PC-3 (cell line): Measurements from ENCODE around the gene SCCPDH. TPM values are rescaled to one million over a fixed set of nuclear protein-coding genes. Genes with fewer than 3 reads are reported as not detected.

Experiments
- ATAC-seq: fragments of 200-7000 bp; cut with Tn5 transposase; 2 replicates; pipeline ENCODE4 v1.9.1; 2020; ENCODE audit warnings: mild to moderate bottlenecking, moderate library complexity
- BruUV-seq: library from RNA; stranded (reverse); fragments of 400-500 nt; replicated peaks from 2 replicates; lab custom pipeline; 2021; lab: Mats Ljungman, UMichigan
- CTCF ChIA-PET: fragments of 300-600 bp; sonication (Branson Sonifier 250); formaldehyde crosslinking; loops from one replicate; lab custom pipeline; 2022; ENCODE audit warnings: antibody characterized with exemption; lab: Charles Lee
- POLR2A ChIA-PET: fragments of 300-600 bp; sonication (Branson Sonifier 250); formaldehyde crosslinking; loops from one replicate; lab custom pipeline; 2022; ENCODE audit warnings: antibody characterized with exemption; ENCODE audit not compliant: unreplicated experiment; lab: Charles Lee
- DNase-seq: peaks from one replicate; pipeline ENCODE4 v3.0.0-alpha.2; 2015
- H2AFZ ChIP-seq: fragments of 300-600 bp; sonication (generic); 2 replicates; pipeline ENCODE4 v1.6.0; 2016; ENCODE audit warnings: antibody characterized with exemption, low read length
- H3F3A ChIP-seq: fragments of 300-600 bp; sonication (generic); one replicate; pipeline ENCODE4 v1.6.0; 2017; ENCODE audit warnings: antibody characterized with exemption, low read length, control low read depth, mild to moderate bottlenecking; ENCODE audit not compliant: unreplicated experiment
- H3K27ac ChIP-seq: fragments of 300-600 bp; sonication (generic); 2 replicates; pipeline ENCODE4 v1.5.1; 2016; ENCODE audit warnings: mild to moderate bottlenecking, low read length
- H3K27me3 ChIP-seq: fragments of 300-600 bp; sonication (generic); 2 replicates; pipeline ENCODE4 v1.6.1; 2016; ENCODE audit warnings: low read length, mixed read lengths
- H3K36me3 ChIP-seq: fragments of 300-600 bp; sonication (generic); 2 replicates; pipeline ENCODE4 v1.6.1; 2016; ENCODE audit warnings: low read depth, mixed run types, low read length, mixed read lengths
- H3K4me1 ChIP-seq: fragments of 300-600 bp; sonication (generic); 2 replicates; pipeline ENCODE4 v1.5.1; 2016; ENCODE audit warnings: low read length; ENCODE audit not compliant: insufficient read depth
- H3K4me2 ChIP-seq: fragments of 300-600 bp; sonication (generic); 2 replicates; pipeline ENCODE4 v1.6.0; 2016; ENCODE audit warnings: low read length
- H3K4me3 ChIP-seq: fragments of 300-600 bp; sonication (generic); 2 replicates; pipeline ENCODE4 v1.5.1; 2016; ENCODE audit warnings: mild to moderate bottlenecking, low read length, mixed read lengths
- H3K79me2 ChIP-seq: fragments of 300-600 bp; sonication (generic); 2 replicates; pipeline ENCODE4 v1.6.1; 2017; ENCODE audit warnings: low read length, mixed read lengths
- H3K9ac ChIP-seq: fragments of 300-600 bp; sonication (generic); 2 replicates; pipeline ENCODE4 v1.6.0; 2016; ENCODE audit warnings: mild to moderate bottlenecking, low read length
- H3K9me2 ChIP-seq: fragments of 300-600 bp; sonication (generic); replicated peaks from 2 replicates; pipeline ENCODE4 v1.6.1; 2016; ENCODE audit warnings: mixed run types, low read length, mixed read lengths
- H3K9me3 ChIP-seq: fragments of 300-600 bp; sonication (generic); 2 replicates; pipeline ENCODE4 v1.6.1; 2016; ENCODE audit warnings: low read length, mixed read lengths
- H4K20me1 ChIP-seq: fragments of 300-600 bp; sonication (generic); 2 replicates; pipeline ENCODE4 v1.6.1; 2016; ENCODE audit warnings: low read length, mixed read lengths
- CTCF ChIP-seq: fragments of 300-600 bp; sonication (generic); conservative IDR thresholded peaks from 2 replicates; pipeline ENCODE4 v1.5.1; 2017; ENCODE audit warnings: antibody characterized with exemption, low read depth, mild to moderate bottlenecking, low read length
- EZH2 ChIP-seq: fragments of 300-600 bp; sonication (generic); IDR thresholded peaks from one replicate; pipeline ENCODE4 v1.6.1; 2017; ENCODE audit warnings: antibody characterized with exemption, mild to moderate bottlenecking, low read length; ENCODE audit not compliant: unreplicated experiment
- EZH2phosphoT487 ChIP-seq: fragments of 300-600 bp; sonication (generic); IDR thresholded peaks from 2 replicates; pipeline ENCODE4 v1.6.1; 2018; ENCODE audit warnings: mild to moderate bottlenecking, antibody characterized with exemption, low read length, borderline replicate concordance
- intact Hi-C: fragments of 100-400 bp; cut with micrococcal nuclease; formaldehyde crosslinking; loops from 2 replicates; pipeline ENCODE4 v1.9.0; 2023
- total RNA-seq: library from RNA; depleted of rRNA; stranded (reverse); fragments of >200 nt; gene quantifications from 2 replicates; pipeline ENCODE4 v1.2.3, GENCODE V29; 2014

Gene SCCPDH
- total RNA-seq, 1 experiment from 2014 or later, result 50.8 TPM

- ATAC-seq, result no peak
- Histone ChIP-seq H3K9me2 (no peaks in the 10 kb centered on the region), H3K4me1 (no peaks in the 10 kb centered on the region), H3K9me3 (no peaks in the 10 kb centered on the region), H3F3A (no peaks in the 10 kb centered on the region), H3K4me2 (no peak overlapping the region), H3K79me2 (no peaks in the 10 kb centered on the region), H3K36me3 (no peaks in the 10 kb centered on the region), H3K9ac (no peak overlapping the region), H3K4me3 (no peak overlapping the region), H2AFZ (no peak overlapping the region), H3K27me3 (no peaks in the 10 kb centered on the region), H4K20me1 (no peaks in the 10 kb centered on the region), H3K27ac (no peak overlapping the region)
- no peak for DNase-seq
- CTCF ChIA-PET, result no interaction called here
- BruUV-seq, result no TSS peak
- TF ChIP-seq CTCF (no peak), EZH2phosphoT487 (no peak), EZH2 (no peak)
- POLR2A ChIA-PET, result no interaction called here
- intact Hi-C loops, result no loop called here
Measured at GRCh38 chr1:246683521-246683920, 40.7 kb upstream of the SCCPDH start.

GRCh38 chr1:246687002-246687401, 37.2 kb upstream of the SCCPDH start:
- intact Hi-C loops, result no loop called here

More at GRCh38 chr1:246687002-246687401, 37.2 kb upstream of the SCCPDH start:
- ChIA-PET CTCF (no interaction called here), POLR2A (no interaction called here)
- H3K27ac ChIP-seq, result no peak overlapping the region
- no peaks in the 10 kb centered on the region for H3K36me3 ChIP-seq
- TF ChIP-seq EZH2phosphoT487 (no peak), EZH2 (no peak), CTCF (no peak)
- 0 out of 2 replicates have a peak, but pooled peaks cover 5% of the 10 kb centered on the region for H3K4me1 ChIP-seq
- H2AFZ ChIP-seq, result no peak overlapping the region
- H3K9me2 ChIP-seq, result no peaks in the 10 kb centered on the region
- BruUV-seq, result no TSS peak
- no peak overlapping the region for H3K4me3 ChIP-seq
- H3K27me3 ChIP-seq, result no peaks in the 10 kb centered on the region
- no peaks in the 10 kb centered on the region for H3K9me3 ChIP-seq
- no peak overlapping the region for H3K9ac ChIP-seq
- DNase-seq, result no peak
- ATAC-seq, result no peak
- H3K79me2 ChIP-seq, result no peaks in the 10 kb centered on the region
- no peaks in the 10 kb centered on the region for H3F3A ChIP-seq
- H3K4me2 ChIP-seq, result no peak overlapping the region
- H4K20me1 ChIP-seq, result no peaks in the 10 kb centered on the region
